Cortex of kidney (tissue), 1 donor: ENCODE results near the gene PBX1.

Source experiments
- DNase-seq: peaks from one replicate; lab custom pipeline; 2025; lab: John Stamatoyannopoulos, UW

PBX1 gene

GRCh38 chr1:164695956-164696665, 137.1 kb downstream of the PBX1 start:
- DNase-seq = no peak

GRCh38 chr1:164699815-164700491, 141.0 kb downstream of the PBX1 start:
- DNase-seq = no peak

GRCh38 chr1:164700683-164701082, 141.7 kb downstream of the PBX1 start:
- DNase-seq = no peak

- DNase-seq = no peak
Observed at GRCh38 chr1:164701189-164701761, 142.3 kb downstream of the PBX1 start.

DNA sequence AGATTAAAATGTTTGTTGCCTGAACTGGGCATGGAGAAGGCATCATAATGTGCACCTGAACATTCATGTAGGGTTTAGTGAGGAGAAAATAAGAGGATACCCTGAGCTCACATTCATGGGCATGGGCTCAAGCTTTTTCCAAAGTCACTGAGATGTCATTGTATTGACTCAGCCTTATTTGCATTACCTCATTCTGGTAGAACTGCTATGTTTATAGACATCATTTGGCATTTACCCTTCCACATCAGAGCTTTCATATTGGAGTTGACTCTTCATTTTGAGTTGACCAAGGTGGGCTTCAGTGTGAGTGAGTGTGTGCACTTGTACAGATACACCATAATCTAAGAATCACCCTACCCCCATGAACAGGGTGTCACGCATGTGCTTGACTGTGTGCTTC, 143.2 kb downstream of the PBX1 start:
- no peak for DNase-seq

DNA sequence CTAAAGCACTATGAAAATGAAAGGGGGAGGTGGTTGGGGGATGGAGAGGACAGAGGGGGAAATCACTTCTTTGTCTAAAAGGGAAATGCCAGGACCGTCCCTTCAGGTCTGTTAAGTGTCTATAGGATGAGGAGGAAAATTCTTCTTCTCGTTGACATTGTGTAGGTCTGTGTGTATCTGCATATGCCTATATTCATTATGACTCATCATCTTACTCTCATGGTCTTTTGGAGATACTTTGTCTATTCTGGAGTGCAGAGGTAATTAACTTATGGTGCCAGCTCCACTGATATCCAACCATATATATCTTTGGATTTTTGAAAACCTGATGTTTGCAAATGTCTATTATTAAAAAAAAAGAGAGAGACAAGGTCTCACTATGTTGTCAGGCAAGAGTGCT, 143.7 kb downstream of the PBX1 start:
- no peak for DNase-seq

DNA sequence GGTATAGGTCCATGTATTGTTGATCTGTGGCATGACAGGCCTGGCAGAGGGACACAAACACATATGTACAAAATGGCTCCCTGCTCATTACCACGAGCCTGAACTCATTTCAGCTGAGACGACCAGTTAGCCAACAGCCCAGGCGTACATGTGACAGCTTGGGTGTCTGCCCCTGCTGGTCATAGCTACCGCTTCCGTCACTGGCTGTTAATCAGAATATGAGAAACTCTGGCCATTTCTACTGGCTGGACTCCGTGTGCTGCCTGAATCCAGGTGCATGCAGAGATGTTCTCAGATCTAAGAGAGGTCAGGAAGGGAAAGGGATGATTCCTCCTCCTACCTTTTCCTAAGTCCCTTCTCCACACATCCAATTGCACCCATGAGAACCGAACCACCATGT, 144.5 kb downstream of the PBX1 start:
- no peak for DNase-seq

GRCh38 chr1:164703960-164704411, 145.0 kb downstream of the PBX1 start:
- no peak for DNase-seq

- no peak for DNase-seq
Observed at GRCh38 chr1:164704954-164705353, 146.0 kb downstream of the PBX1 start.

GRCh38 chr1:164706606-164706987, 147.6 kb downstream of the PBX1 start:
- DNase-seq = no peak

GRCh38 chr1:164707868-164708331, 148.9 kb downstream of the PBX1 start:
- DNase-seq = no peak

DNA sequence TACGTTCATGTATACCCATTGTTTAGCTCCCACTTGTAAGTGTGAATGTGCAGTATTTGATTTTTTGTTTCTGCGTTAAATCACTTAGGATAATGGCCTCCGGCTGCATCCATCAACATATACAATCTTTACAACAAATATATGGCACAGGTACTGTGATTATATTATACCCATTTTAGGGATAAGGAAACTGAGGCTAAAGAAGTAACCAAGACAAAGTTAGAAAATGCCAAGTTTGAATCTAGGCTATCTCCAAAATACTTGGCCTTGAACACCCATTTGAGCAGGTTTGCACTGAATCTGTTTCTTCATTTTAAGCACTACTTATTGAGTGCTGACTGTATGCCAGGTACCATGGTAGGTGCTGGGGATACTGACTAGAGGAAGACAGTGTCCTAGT, 149.6 kb downstream of the PBX1 start:
- DNase-seq = no peak

GRCh38 chr1:164709126-164709525, 150.1 kb downstream of the PBX1 start:
- no peak for DNase-seq

- no peak for DNase-seq
Observed at GRCh38 chr1:164709541-164710278, 150.7 kb downstream of the PBX1 start.

DNA sequence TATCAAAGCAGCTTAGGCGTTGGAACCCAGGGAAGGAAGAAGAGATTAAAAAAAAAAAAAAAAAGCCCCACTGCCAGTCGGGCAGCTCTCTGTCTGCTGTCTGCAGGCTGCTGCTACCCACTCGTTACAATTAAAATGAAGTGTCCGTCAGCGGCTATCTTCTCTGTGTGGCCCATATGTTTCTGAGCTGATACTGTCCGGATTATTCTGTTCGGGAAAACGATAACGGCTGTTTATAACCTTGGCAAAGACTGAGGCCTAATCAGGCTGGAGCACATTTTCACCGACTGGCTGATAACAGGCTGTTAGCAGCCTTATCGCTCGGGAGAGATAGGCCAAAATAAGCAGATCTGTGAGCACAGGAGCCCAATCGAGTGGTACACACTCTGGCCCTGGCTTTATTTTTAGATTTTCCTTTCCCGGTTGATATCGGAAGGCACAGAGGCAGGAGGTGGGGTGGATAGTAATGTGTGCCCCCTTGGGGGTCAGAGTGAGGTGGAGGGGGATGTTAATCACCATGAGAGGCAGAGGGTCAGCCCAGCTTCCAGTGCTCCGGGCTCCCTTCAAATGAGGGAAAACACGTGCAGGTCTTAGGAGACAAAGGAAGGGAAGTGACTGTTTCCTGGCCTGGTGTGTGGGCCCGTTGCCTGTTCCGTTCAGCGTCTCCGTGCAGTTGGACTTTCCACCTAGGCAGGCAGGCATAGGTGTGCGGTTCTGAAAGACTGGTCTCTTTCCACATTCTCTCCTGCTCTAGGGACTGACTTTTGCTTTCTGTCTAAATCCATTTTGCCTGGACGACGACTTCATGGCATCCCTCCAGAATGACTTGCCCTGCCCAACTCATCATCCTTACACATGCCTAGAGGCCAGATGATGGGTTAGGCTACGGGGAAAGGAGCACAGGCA, 153.4 kb downstream of the PBX1 start:
- DNase-seq = no peak

- DNase-seq = no peak
Observed at GRCh38 chr1:164713456-164714207, 154.6 kb downstream of the PBX1 start.

- DNase-seq = no peak
Observed at GRCh38 chr1:164716992-164717703, 158.2 kb downstream of the PBX1 start.

GRCh38 chr1:164718821-164719220, 159.8 kb downstream of the PBX1 start:
- no peak for DNase-seq

- no peak for DNase-seq
Observed at GRCh38 chr1:164719676-164720439, 160.9 kb downstream of the PBX1 start.
